GM12878 (cell line): ENCODE results near the gene MRM3. TPM values are rescaled to one million over a fixed set of nuclear protein-coding genes. Genes with fewer than 3 reads are reported as not detected.

Experiments
- ATAC-seq: fragments of 200-7000 bp; cut with Tn5 transposase; 3 replicates; pipeline ENCODE4 v1.9.1; 2020; ENCODE audit warnings: mild to moderate bottlenecking, moderate library complexity
- BruUV-seq: library from RNA; stranded (reverse); fragments of 400-500 nt; replicated peaks from 2 replicates; lab custom pipeline; 2021; lab: Mats Ljungman, UMichigan
- CTCF ChIA-PET: fragments of 300-600 bp; sonication (Branson Sonifier 250); formaldehyde crosslinking; extraction: SDS; loops from one replicate; lab custom pipeline; 2021; ENCODE audit warnings: inconsistent platforms; lab: Yijun Ruan, JAX
- POLR2A ChIA-PET: fragments of 350-600 bp; formaldehyde crosslinking; extraction: SDS; loops from one replicate; lab custom pipeline; 2021; ENCODE audit warnings: inconsistent platforms; lab: Charles Lee
- RAD21 ChIA-PET: fragments of 300-600 bp; sonication (Branson Sonifier 250); formaldehyde crosslinking; loops from one replicate; lab custom pipeline; 2023; ENCODE audit warnings: antibody characterized with exemption; ENCODE audit not compliant: unreplicated experiment; lab: Charles Lee
- SMC1A ChIA-PET: fragments of 300-600 bp; sonication (Branson Sonifier 250); formaldehyde crosslinking; loops from one replicate; lab custom pipeline; 2023; ENCODE audit not compliant: unreplicated experiment, uncharacterized antibody; lab: Charles Lee
- DNase-seq: peaks from one replicate; pipeline ENCODE4 v3.0.0-alpha.2; 2011; ENCODE audit warnings: low read depth, low spot score
- FAIRE-seq: peaks from 3 replicates; lab custom pipeline; 2011; peaks lifted over from hg19 to GRCh38; lab: Jason Lieb, UNC
- H2AFZ ChIP-seq: 2 replicates; pipeline ENCODE4 v1.6.0; 2011; ENCODE audit warnings: low read depth, low read length, control low read depth; ENCODE audit not compliant: control insufficient read depth
- H3K27ac ChIP-seq: 2 replicates; pipeline ENCODE4 v1.5.1; 2011; ENCODE audit warnings: control low read depth; ENCODE audit not compliant: control insufficient read depth, insufficient read depth
- H3K27me3 ChIP-seq, 2 experiments: replicated peaks in 1 of 2; 2 replicates each; pipeline versions ENCODE4 v1.6.0 to v1.6.1; 2011; ENCODE audit warnings: low read length in 1 of 2; ENCODE audit not compliant: control insufficient read depth in 2 of 2, insufficient read depth in 2 of 2
- H3K36me3 ChIP-seq, 2 experiments: 2 replicates each; pipeline ENCODE4 v1.5.1; 2011; ENCODE audit warnings: low read length in 1 of 2; ENCODE audit not compliant: control insufficient read depth in 2 of 2, insufficient read depth in 2 of 2
- H3K4me1 ChIP-seq: 2 replicates; pipeline ENCODE4 v1.6.1; 2011; ENCODE audit warnings: mild to moderate bottlenecking, low read length, moderate library complexity, mixed read lengths; ENCODE audit not compliant: control insufficient read depth, insufficient read depth
- H3K4me2 ChIP-seq: 2 replicates; pipeline ENCODE4 v1.6.0; 2011; ENCODE audit warnings: control low read depth; ENCODE audit not compliant: control insufficient read depth, insufficient read depth
- H3K4me3 ChIP-seq: fragments of 200-600 bp; sonication (generic); 2 replicates; pipeline ENCODE4 v1.5.1; 2016
- H3K79me2 ChIP-seq: 2 replicates; pipeline ENCODE4 v1.6.0; 2011; ENCODE audit warnings: low read length; ENCODE audit not compliant: control insufficient read depth, insufficient read depth
- H3K9ac ChIP-seq: 2 replicates; pipeline ENCODE4 v1.8.0; 2011; ENCODE audit warnings: low read length, control low read depth, mixed read lengths; ENCODE audit not compliant: control insufficient read depth, insufficient read depth
- H3K9me3 ChIP-seq: replicated peaks from 3 replicates; pipeline ENCODE4 v1.5.1; 2011; ENCODE audit warnings: mild to moderate bottlenecking, low read length; ENCODE audit not compliant: control insufficient read depth, insufficient read depth
- H4K20me1 ChIP-seq: 2 replicates; pipeline ENCODE4 v1.6.0; 2011; ENCODE audit not compliant: control insufficient read depth, insufficient read depth
- EZH2 ChIP-seq: IDR thresholded peaks from 2 replicates; pipeline ENCODE4 v1.6.1; 2012; ENCODE audit warnings: low read depth, mild to moderate bottlenecking, control low read depth, inconsistent platforms, low read length, borderline replicate concordance; ENCODE audit not compliant: control insufficient read depth
- KAT2A ChIP-seq: conservative IDR thresholded peaks from 2 replicates; pipeline ENCODE4 v1.6.1; 2011; ENCODE audit warnings: low read depth, low read length; ENCODE audit not compliant: control insufficient read depth
- KLF5 ChIP-seq: fragments of 450-650 bp; IDR thresholded peaks from 2 replicates; pipeline ENCODE4 v1.6.1; 2014; ENCODE audit warnings: mild to moderate bottlenecking; ENCODE audit not compliant: partially characterized antibody
- MTA2 ChIP-seq: fragments of 450-650 bp; IDR thresholded peaks from 2 replicates; pipeline ENCODE4 v1.6.1; 2016; ENCODE audit warnings: low read depth, mild to moderate bottlenecking, moderate library complexity
- MXI1 ChIP-seq: fragments of 150-350 bp; IDR thresholded peaks from 2 replicates; pipeline ENCODE4 v1.6.1; 2011; ENCODE audit warnings: low read depth, mild to moderate bottlenecking, inconsistent platforms, low read length, improper control_type of control experiment
- NBN ChIP-seq: fragments of 450-650 bp; IDR thresholded peaks from 2 replicates; pipeline ENCODE4 v1.6.1; 2016
- SIX5 ChIP-seq: IDR thresholded peaks from 2 replicates; pipeline ENCODE4 v1.6.1; 2011; ENCODE audit warnings: mild to moderate bottlenecking, low read depth, low read length, moderate library complexity; ENCODE audit not compliant: severe bottlenecking
- SREBF2 ChIP-seq: IDR thresholded peaks from 2 replicates; pipeline ENCODE4 v1.6.1; 2012; ENCODE audit warnings: mild to moderate bottlenecking, low read length
- SRF ChIP-seq, 2 experiments: IDR thresholded peaks; 2 replicates each; pipeline ENCODE4 v1.6.1; 2011; ENCODE audit warnings: low read depth in 2 of 2, low read length in 2 of 2, mild to moderate bottlenecking in 1 of 2, moderate library complexity in 1 of 2
- STAT1 ChIP-seq: fragments of 450-650 bp; conservative IDR thresholded peaks from 2 replicates; pipeline ENCODE4 v1.6.1; 2014; ENCODE audit warnings: antibody characterized with exemption, mild to moderate bottlenecking
- STAT3 ChIP-seq: IDR thresholded peaks from 2 replicates; pipeline ENCODE4 v1.6.1; 2011; ENCODE audit warnings: low read depth, low read length, improper control_type of control experiment
- SUZ12 ChIP-seq: fragments of 200-600 bp; sonication (generic); IDR thresholded peaks from one replicate; pipeline ENCODE4 v1.6.1; 2018; ENCODE audit warnings: antibody characterized with exemption, mild to moderate bottlenecking; ENCODE audit not compliant: unreplicated experiment
- ZNF384 ChIP-seq: IDR thresholded peaks from 2 replicates; pipeline ENCODE4 v1.6.1; 2012; ENCODE audit warnings: low read depth, mild to moderate bottlenecking, low read length, improper control_type of control experiment, borderline replicate concordance
- ZZZ3 ChIP-seq: IDR thresholded peaks from 2 replicates; pipeline ENCODE4 v1.6.1; 2011; ENCODE audit warnings: low read depth; ENCODE audit not compliant: control insufficient read depth, insufficient read length
- WGBS: methylation state at CpG from one replicate; pipeline ENCODE4 v1.1.6; 2016; ENCODE audit warnings: low lambda C conversion rate; ENCODE audit not compliant: insufficient replicate concordance, insufficient coverage; ENCODE audit errors: missing lambda C conversion rate; 5-methylcytosine and 5-hydroxymethylcytosine counted together
- in situ Hi-C: fragments of 300-500 bp; cut with MboI; formaldehyde crosslinking; loops from 9 replicates; pipeline ENCODE4 v1.14.3; 2018; ENCODE audit warnings: mixed read lengths
- intact Hi-C: fragments of 100-400 bp; cut with micrococcal nuclease; formaldehyde crosslinking; loops from one replicate; pipeline ENCODE4 v1.14.2; 2022; ENCODE audit not compliant: unreplicated experiment
- polyA plus RNA-seq, 11 experiments: library from polyadenylated mRNA; depleted of rRNA in 4 of 11; unstranded in 6 of 11; stranded (reverse) in 5 of 11; fragments of >200 nt; fragmentation: Nextera tagmentation in 4 of 11; fragmentation: Illumina TruSeq in 1 of 11; extraction: Ambion mirVana in 4 of 11; extraction: Trizol in 1 of 11; gene quantifications; 1 replicate in 1 of 11; 2 replicates in 10 of 11; pipeline versions ENCODE4 v1.2.1 to v1.2.3, GENCODE V29; 2011 to 2016; ENCODE audit warnings: inconsistent platforms in 2 of 11, missing spikeins in 2 of 11, low read depth in 1 of 11
- total RNA-seq, 4 experiments: library from RNA; depleted of rRNA in 3 of 4; stranded (reverse); fragments of >200 nt in 3 of 4; fragmentation: Illumina TruSeq in 1 of 4; extraction: Trizol in 1 of 4; gene quantifications; 2 replicates each; pipeline versions ENCODE4 v1.2.1 to v1.2.3, GENCODE V29; 2013 to 2021
- TF ChIP-seq, protein P1 (sequence below): fragments of 450-650 bp; IDR thresholded peaks from 2 replicates; pipeline ENCODE4 v1.6.1; 2016; ENCODE audit warnings: mild to moderate bottlenecking, moderate library complexity, borderline replicate concordance
- TF ChIP-seq, protein P2 (sequence below): fragments of 450-650 bp; IDR thresholded peaks from 2 replicates; pipeline ENCODE4 v1.6.1; 2014; ENCODE audit warnings: mild to moderate bottlenecking

MRM3 gene
- total and polyA plus RNA-seq, 10 of the 15 experiments (the other 5 are each of a cell fraction or from before 2014, with no cell fraction given), result 2.3 to 48.9 (median 26.6) TPM

DNA sequence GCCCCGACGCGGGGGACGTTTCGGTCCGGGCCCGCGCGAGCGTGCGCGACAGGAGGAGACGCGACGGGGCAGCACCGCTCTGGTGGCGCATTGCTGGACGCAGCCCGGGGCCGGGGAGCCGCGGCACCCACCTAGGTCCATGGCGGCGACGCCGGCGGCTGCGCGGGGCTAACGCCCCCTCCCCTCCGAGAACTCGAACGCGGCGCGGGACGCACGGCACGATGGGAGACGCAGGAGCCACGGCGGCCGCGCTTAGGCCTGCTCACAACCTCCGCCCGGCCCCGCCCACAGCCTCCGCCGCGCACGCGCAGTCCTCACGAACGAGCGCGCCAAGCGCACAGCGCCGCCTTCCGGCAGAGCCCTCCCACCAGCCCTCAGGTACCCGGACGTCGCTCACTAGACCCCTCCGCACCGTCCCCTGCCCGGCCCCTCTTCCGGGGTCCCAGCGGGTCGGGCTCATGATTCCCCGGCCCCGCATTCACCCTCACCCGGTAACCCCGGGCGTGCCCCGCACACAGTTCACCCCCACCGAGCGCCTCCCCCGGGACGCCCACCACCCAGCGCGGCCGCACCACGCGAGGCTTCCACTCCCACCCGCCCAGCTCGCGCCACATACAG, 30.0 kb upstream of the MRM3 start, which contains the start of gene GEMIN4 (continued):
- no peak for TF ChIP-seq SREBF2
- no peak for TF ChIP-seq ZNF384
- no peak for TF ChIP-seq KAT2A
- TF ChIP-seq, all 136 proteins: peak for 47

- intact Hi-C loops, result no loop called here
- in situ Hi-C loops, result no loop called here
- TSS peak; percentile 82 for BruUV-seq
- 32% methylated on average over 34 of the region's 43 CpGs for WGBS
- H3K9ac ChIP-seq, result peak overlapping the region; percentile 91
- peak; percentile 22 for ATAC-seq
- peaks cover 4% of the 10 kb centered on the region; the same call in 1 of the 2 replicates for H3K4me1 ChIP-seq
- peaks cover 3% of the 10 kb centered on the region; the same call in 1 of the 3 replicates for H3K9me3 ChIP-seq
- ChIA-PET RAD21 (interaction anchor here (0.7 to 1.5 kb wide), 5 partner anchors 38 to 340 kb away, joined by 3 to 6 read pairs (median 5); partner anchors contain the start of genes TIMM22 and VPS53), CTCF (interaction anchor here (0.8 to 1.8 kb wide), 12 partner anchors 9 to 340 kb away, joined by 3 to 7 read pairs (median 4); partner anchors contain the start of genes GLOD4 and MRM3), SMC1A (interaction anchor here (0.9 to 1.4 kb wide), 5 partner anchors 9 to 340 kb away, joined by 3 to 5 read pairs (median 4); partner anchors contain the start of genes GLOD4 and MRM3), POLR2A (interaction anchor here (0.9 to 1.2 kb wide), 4 partner anchors 22 to 38 kb away, joined by 4 to 9 read pairs (median 7); partner anchors contain the start of genes GLOD4, MRM3 and VPS53)
- H3K4me3 ChIP-seq, result peak overlapping the region; percentile 68
- no peaks in the 10 kb centered on the region for H3K27me3 ChIP-seq
- no peak for FAIRE-seq
- peak overlapping the region; percentile 82 for H2AFZ ChIP-seq
- peaks cover 3 to 9% of the 10 kb centered on the region in 2 experiments; a peak in 3 of 4 replicates for H3K36me3 ChIP-seq
- H3K27ac ChIP-seq, result peak overlapping the region; percentile 89
- DNase-seq, result no peak
- peak overlapping the region; percentile 99 for H3K4me2 ChIP-seq
- no peaks in the 10 kb centered on the region for H4K20me1 ChIP-seq
- H3K79me2 ChIP-seq, result peaks cover 36% of the 10 kb centered on the region
- TF ChIP-seq SIX5, result no peak
- no peak for TF ChIP-seq STAT1
- no peak for TF ChIP-seq STAT3
- TF ChIP-seq MTA2, result 0 out of 2 replicates have a peak, but pooled peaks have one; percentile 6
- TF ChIP-seq ZZZ3, result no peak
- no peak for TF ChIP-seq SUZ12
- TF ChIP-seq EZH2, result no peak
- TF ChIP-seq NBN, result peak; percentile 52; the same call in 1 of the 2 replicates
- no peak for TF ChIP-seq KLF5
- no peak for TF ChIP-seq SRF (IDR thresholded peaks at IDR 0.05; ENCODE audit: low read depth in 2 of 2, low read length in 2 of 2)
- no peak for TF ChIP-seq MXI1
- TF ChIP-seq ZNF384, result no peak
- TF ChIP-seq, protein P1, sequence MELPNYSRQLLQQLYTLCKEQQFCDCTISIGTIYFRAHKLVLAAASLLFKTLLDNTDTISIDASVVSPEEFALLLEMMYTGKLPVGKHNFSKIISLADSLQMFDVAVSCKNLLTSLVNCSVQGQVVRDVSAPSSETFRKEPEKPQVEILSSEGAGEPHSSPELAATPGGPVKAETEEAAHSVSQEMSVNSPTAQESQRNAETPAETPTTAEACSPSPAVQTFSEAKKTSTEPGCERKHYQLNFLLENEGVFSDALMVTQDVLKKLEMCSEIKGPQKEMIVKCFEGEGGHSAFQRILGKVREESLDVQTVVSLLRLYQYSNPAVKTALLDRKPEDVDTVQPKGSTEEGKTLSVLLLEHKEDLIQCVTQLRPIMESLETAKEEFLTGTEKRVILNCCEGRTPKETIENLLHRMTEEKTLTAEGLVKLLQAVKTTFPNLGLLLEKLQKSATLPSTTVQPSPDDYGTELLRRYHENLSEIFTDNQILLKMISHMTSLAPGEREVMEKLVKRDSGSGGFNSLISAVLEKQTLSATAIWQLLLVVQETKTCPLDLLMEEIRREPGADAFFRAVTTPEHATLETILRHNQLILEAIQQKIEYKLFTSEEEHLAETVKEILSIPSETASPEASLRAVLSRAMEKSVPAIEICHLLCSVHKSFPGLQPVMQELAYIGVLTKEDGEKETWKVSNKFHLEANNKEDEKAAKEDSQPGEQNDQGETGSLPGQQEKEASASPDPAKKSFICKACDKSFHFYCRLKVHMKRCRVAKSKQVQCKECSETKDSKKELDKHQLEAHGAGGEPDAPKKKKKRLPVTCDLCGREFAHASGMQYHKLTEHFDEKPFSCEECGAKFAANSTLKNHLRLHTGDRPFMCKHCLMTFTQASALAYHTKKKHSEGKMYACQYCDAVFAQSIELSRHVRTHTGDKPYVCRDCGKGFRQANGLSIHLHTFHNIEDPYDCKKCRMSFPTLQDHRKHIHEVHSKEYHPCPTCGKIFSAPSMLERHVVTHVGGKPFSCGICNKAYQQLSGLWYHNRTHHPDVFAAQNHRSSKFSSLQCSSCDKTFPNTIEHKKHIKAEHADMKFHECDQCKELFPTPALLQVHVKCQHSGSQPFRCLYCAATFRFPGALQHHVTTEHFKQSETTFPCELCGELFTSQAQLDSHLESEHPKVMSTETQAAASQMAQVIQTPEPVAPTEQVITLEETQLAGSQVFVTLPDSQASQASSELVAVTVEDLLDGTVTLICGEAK, result peak; percentile 54
- TF ChIP-seq, protein P2, sequence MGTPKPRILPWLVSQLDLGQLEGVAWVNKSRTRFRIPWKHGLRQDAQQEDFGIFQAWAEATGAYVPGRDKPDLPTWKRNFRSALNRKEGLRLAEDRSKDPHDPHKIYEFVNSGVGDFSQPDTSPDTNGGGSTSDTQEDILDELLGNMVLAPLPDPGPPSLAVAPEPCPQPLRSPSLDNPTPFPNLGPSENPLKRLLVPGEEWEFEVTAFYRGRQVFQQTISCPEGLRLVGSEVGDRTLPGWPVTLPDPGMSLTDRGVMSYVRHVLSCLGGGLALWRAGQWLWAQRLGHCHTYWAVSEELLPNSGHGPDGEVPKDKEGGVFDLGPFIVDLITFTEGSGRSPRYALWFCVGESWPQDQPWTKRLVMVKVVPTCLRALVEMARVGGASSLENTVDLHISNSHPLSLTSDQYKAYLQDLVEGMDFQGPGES, result no peak
These were observed 29.4 kb upstream of the MRM3 start for GRCh38 chr17:752620-753219.
